COLO668 (cell line): ENCODE measurements around the gene ARHGAP28.

Experiments
- DNase-seq: peaks from one replicate; lab custom pipeline; 2025; ENCODE audit not compliant: unreplicated experiment; lab: John Stamatoyannopoulos, UW

The ARHGAP28 gene

DNA sequence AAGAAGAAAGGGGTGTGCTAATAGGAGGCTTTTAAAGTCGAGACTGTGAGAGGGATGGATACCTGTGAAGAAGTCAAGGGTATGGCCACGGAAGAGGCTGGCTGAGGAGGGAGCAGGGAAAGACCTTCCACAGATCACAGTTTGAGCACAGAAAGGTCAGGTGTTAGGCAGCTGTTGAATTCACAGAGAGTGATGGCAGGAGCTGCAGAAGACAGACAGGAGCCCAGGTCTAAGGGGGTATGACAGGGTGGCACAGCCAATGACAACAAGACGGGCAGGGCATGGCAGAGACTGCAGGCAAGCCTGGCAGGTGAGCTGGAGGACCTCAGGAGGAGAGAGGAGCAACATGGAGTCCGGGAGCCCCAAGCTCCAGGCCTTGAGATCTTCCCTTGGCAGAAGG, 225.0 kb downstream of the ARHGAP28 start:
- DNase-seq, result no peak

DNA sequence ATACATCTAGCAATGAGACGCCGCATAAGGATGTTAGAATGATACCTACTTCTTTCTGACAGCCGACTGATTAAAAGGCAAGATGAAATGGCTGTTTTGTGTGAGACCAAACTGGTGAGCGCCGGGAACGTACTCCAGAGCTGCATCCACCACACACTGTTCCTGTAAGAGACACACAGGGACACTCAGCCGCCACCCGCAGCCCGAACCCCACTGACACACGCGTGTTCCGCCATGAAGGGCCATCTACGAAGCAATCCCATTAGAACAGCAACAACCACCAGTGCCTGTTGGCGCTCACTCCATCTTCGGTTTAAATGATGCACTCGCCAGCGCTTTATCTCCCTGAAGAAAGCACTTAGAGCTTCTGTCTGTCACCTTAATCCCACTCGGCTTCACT, 225.8 kb downstream of the ARHGAP28 start:
- no peak for DNase-seq

DNA sequence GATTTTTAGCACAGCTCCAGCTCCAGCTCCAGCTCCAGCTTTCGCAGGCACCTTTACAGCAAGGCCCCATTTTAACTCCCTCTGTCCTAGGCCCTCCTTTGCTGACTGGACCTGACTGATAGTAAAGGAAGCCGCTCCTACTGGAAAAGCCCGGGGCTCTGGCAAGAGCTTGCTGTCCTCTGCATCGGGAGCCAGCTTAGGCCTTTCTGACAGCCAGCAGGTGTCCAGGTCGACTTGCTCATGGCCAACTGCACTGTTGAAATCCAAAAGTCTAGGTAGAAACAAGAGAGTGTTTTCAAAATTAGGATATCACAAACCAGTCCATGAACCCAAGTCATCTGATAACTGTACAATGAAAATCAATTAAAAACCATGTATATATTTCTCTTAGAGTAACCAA, 227.0 kb downstream of the ARHGAP28 start:
- no peak for DNase-seq

DNA sequence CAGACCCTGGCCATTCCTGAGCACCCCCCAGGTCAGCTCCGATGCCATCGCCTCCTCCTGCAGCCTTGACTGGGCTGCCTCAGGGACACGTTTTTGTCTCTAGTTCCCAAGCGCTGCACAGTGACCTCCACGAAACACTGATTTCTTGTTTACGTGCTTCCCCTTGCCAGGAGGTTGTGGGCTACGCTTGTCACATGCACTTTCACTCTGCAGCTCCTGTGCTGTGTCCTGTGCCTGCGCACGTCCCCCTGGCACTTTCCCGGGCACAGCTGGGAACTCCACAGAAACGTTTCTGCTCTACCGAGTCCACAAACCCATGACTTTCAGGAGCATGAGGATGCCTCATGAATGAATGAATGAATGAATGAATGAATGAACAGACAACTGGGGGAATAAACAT, 227.5 kb downstream of the ARHGAP28 start:
- no peak for DNase-seq

DNA sequence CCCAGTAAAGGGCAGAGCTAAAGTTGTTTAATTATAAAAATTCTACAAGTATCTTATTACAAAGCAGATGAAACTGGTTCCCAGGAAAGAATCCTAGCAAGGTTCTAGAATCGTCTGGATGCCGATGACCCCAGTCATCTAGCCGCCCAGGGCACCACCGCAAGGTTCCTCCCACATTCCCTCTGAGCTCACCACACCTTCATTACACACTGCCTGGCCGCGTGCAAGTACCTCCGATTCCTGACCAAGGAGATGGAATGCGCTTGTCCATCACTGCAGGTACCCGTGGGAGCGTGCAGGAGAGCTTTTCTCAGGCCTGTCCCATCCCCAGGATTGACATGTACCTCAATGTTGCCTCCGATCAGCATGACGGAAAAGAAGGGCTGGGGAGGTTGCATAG, 229.6 kb downstream of the ARHGAP28 start:
- DNase-seq, result no peak

DNA sequence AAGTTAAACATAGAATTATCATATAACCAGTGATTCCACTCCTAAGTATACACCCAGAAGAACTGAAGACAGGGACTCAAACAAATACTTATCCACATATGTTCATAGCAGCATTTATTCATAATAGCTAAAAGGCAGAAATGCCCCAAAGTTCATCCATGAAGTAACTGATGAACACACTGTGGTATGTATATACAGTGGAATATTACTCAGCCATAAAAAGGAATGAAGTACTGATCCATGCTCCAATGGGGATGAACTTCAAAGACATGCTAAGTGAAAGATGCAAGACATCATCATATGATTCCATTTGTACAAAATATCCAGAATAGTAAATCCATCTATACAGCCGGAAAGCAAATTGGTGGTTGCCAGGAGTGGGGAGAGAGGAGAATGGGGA, 230.6 kb downstream of the ARHGAP28 start:
- DNase-seq, result no peak

DNA sequence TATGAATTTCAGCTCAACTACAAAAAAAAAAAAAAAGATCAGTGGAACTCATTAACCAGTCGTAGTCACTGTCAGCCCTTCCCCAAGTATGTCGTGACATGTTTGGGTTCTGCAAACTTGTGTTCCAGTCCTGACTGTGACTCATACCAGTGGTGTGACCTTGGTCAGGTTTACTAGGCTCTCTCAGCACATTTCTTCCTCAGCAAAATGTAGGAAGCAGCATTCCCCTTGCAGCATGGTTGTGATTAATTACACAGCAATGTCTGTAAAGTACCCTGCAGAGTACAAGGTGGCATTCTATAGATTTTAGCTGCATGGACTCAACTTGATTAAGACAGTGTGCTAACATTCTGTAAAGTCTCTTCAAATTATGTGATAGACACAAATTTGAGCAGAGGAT, 231.1 kb downstream of the ARHGAP28 start:
- DNase-seq, result no peak

DNA sequence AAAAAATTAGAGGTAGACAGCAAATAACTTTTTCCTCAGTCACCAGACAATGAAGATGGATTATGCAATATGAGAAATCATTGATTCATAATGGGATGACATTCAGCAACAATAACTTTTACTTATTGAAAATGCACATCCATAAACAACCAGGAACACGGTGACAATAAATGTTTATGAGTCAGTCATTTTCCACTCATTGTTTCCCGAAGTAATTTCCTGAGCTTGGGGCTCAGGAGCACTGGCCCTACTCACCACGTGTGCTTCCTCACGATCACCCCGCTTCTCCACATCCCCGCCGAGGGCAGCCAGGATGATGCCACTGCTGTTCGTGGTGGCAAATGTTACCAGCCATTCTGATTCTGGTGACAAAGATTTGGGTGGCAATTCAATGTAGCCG, 231.8 kb downstream of the ARHGAP28 start:
- DNase-seq, result no peak

DNA sequence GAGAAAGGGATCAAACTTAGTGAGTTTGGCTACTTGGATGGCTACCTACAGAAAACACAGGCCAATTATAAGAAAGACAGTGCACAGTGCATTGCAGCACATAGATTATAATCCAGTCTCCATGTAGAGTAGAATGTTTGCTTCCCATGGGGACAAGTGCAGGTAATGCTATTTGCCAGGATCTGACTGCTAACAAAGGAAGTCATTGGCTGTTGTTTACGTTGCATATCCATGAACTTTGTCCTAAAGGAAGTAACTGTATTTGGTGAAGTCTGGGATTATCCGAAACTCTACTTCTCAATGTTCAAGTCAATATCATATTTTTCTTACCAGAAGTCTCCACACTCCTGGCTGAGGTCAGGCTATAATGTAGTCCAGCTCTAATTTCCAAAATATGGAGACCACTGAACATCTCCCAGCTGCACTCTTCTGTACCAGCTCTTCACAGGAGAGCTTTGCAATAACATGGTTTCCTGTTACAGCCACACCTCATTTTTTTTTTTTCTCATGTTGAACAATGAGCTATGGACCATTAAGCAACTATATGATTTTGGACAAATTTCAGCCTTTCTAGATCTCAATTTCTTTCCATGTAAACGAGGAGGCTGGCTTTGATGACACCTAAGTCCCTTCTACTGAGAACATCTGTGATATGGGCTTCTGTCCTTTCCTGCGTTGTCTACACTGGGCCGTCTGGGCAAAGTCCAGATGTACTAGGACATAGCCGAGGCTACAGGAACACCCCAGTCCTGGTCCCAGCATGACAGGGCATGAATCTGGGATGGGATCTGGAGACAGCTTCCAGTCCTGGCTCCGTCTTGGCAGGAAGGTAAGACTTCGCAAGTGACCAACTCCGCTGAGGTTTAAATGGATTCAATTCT, 233.3 kb downstream of the ARHGAP28 start:
- DNase-seq, result no peak

DNA sequence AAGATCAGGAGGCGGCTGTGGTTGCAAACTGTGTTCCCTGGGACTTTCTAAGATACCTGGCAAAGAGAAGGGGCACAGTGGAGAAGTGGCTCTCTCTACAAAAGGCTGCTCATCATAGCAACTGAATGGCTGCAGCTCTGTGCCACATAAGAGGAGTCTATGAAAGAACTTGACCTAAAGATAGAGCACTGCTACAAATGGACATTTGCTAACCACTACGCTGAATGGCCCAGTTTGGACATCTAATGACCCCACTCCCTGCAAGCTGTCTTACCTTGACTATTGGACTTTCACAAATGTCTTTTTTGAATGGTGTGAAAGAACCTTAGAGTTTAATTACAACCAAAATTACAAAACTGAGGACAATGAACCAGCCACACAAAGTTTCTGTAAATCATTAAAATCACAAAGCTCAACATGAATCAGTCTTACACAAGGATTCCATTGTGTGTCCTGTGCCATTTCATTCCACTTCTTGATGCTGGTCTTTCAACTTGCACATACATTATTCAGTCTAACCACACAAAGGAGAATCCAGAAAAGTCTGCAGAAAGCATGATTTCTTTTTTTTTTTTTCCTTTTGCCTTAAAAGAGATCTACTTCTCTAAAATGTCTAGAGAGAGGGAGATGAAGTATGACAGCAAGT, 234.1 kb downstream of the ARHGAP28 start:
- no peak for DNase-seq
